ENCODE results near the gene PLXNA2.

Gene PLXNA2

GRCh38 chr1:208225954-208226937 lies 17.9 kb downstream of the PLXNA2 start:
- DNase-seq (ENCODE audit: low read depth in 2 of 2): no peak

GRCh38 chr1:208224192-208224713 lies 19.9 kb downstream of the PLXNA2 start:
- no peak for DNase-seq (ENCODE audit: low read depth in 2 of 2)

GRCh38 chr1:208223136-208223535 lies 21.0 kb downstream of the PLXNA2 start:
- DNase-seq (ENCODE audit: low read depth in 2 of 2): no peak

- DNase-seq (ENCODE audit: low read depth in 2 of 2): no peak
These were observed 21.6 kb downstream of the PLXNA2 start for GRCh38 chr1:208222376-208223126.

GRCh38 chr1:208221291-208221622 lies 22.9 kb downstream of the PLXNA2 start:
- DNase-seq (ENCODE audit: low read depth in 2 of 2): no peak

GRCh38 chr1:208219659-208220282 lies 24.4 kb downstream of the PLXNA2 start:
- DNase-seq (ENCODE audit: low read depth in 2 of 2): no peak

GRCh38 chr1:208219098-208219658 lies 25.0 kb downstream of the PLXNA2 start:
- no peak for DNase-seq (ENCODE audit: low read depth in 2 of 2)

- no peak for DNase-seq (ENCODE audit: low read depth in 2 of 2)
These were observed 25.7 kb downstream of the PLXNA2 start for GRCh38 chr1:208218237-208219097.

- no peak for DNase-seq (ENCODE audit: low read depth in 2 of 2)
These were observed 26.4 kb downstream of the PLXNA2 start for GRCh38 chr1:208217781-208218180.

GRCh38 chr1:208216806-208217205 lies 27.4 kb downstream of the PLXNA2 start:
- DNase-seq (ENCODE audit: low read depth in 2 of 2): no peak

GRCh38 chr1:208216062-208216461 lies 28.1 kb downstream of the PLXNA2 start:
- DNase-seq (ENCODE audit: low read depth in 2 of 2): no peak

GRCh38 chr1:208215393-208215792 lies 28.8 kb downstream of the PLXNA2 start:
- DNase-seq (ENCODE audit: low read depth in 2 of 2): no peak

GRCh38 chr1:208213786-208214185 lies 30.4 kb downstream of the PLXNA2 start:
- DNase-seq (ENCODE audit: low read depth in 2 of 2): no peak

GRCh38 chr1:208212893-208213292 lies 31.3 kb downstream of the PLXNA2 start:
- no peak for DNase-seq (ENCODE audit: low read depth in 2 of 2)

- DNase-seq (ENCODE audit: low read depth in 2 of 2): no peak
These were observed 32.0 kb downstream of the PLXNA2 start for GRCh38 chr1:208211921-208212843.

- no peak for DNase-seq (ENCODE audit: low read depth in 2 of 2)
These were observed 34.1 kb downstream of the PLXNA2 start for GRCh38 chr1:208209896-208210589.

- no peak for DNase-seq (ENCODE audit: low read depth in 2 of 2)
These were observed 34.9 kb downstream of the PLXNA2 start for GRCh38 chr1:208209286-208209685.

GRCh38 chr1:208208132-208208487 lies 36.1 kb downstream of the PLXNA2 start:
- no peak for DNase-seq (ENCODE audit: low read depth in 2 of 2)
